H1 (cell line): Measurements from ENCODE around the gene CHST13. TPM values are rescaled to one million over a fixed set of nuclear protein-coding genes. Genes with fewer than 3 reads are reported as not detected.

Experiments used
- CTCF ChIA-PET: fragments of 300-600 bp; sonication (Branson Sonifier 250); formaldehyde crosslinking; loops from one replicate; lab custom pipeline; 2021; ENCODE audit not compliant: partially characterized antibody; lab: Charles Lee
- POLR2A ChIA-PET: fragments of 300-600 bp; sonication (Branson Sonifier 250); formaldehyde crosslinking; loops from one replicate; lab custom pipeline; 2021; ENCODE audit warnings: inconsistent platforms; ENCODE audit not compliant: partially characterized antibody; lab: Charles Lee
- DNase-seq, 2 experiments: peaks; one replicate each; pipeline versions ENCODE4 v3.0.0 to v3.0.0-alpha.2; 2010 to 2022; ENCODE audit warnings: low spot score in 2 of 2, low read depth in 1 of 2, mixed read lengths in 1 of 2
- FAIRE-seq: peaks from 2 replicates; lab custom pipeline; 2011; peaks lifted over from hg19 to GRCh38; lab: Jason Lieb, UNC
- H2AFZ ChIP-seq: 2 replicates; pipeline ENCODE4 v1.8.1; 2012; ENCODE audit warnings: low read length, inconsistent platforms
- H2AK5ac ChIP-seq: 2 replicates; pipeline ENCODE4 v1.6.1; 2013; ENCODE audit warnings: low read depth, low read length
- H2BK120ac ChIP-seq: replicated peaks from 2 replicates; pipeline ENCODE3; 2013; ENCODE audit warnings: low read depth, low read length, inconsistent platforms
- H2BK12ac ChIP-seq: 2 replicates; pipeline ENCODE4 v1.6.1; 2013; ENCODE audit warnings: low read depth, low read length
- H2BK15ac ChIP-seq: 2 replicates; pipeline ENCODE4 v1.6.1; 2013; ENCODE audit warnings: low read length
- H2BK20ac ChIP-seq: 2 replicates; pipeline ENCODE4 v1.6.1; 2013; ENCODE audit warnings: low read length
- H2BK5ac ChIP-seq: 2 replicates; pipeline ENCODE4 v1.6.1; 2013; ENCODE audit warnings: low read depth, low read length
- H3K14ac ChIP-seq: 2 replicates; pipeline ENCODE4 v1.6.1; 2013; ENCODE audit warnings: inconsistent platforms; ENCODE audit not compliant: insufficient read length
- H3K18ac ChIP-seq: 2 replicates; pipeline ENCODE4 v1.6.1; 2013; ENCODE audit warnings: low read length; ENCODE audit errors: extremely low read depth
- H3K23ac ChIP-seq: 2 replicates; pipeline ENCODE4 v1.6.1; 2013; ENCODE audit warnings: inconsistent platforms; ENCODE audit not compliant: insufficient read length
- H3K23me2 ChIP-seq: 2 replicates; pipeline ENCODE4 v1.6.1; 2013; ENCODE audit warnings: low read depth, low read length
- H3K27ac ChIP-seq: 2 replicates; pipeline ENCODE4 v1.6.1; 2011; ENCODE audit warnings: low read depth, low read length, inconsistent platforms
- H3K27me3 ChIP-seq, 4 experiments: replicated peaks in 1 of 4; 1 replicate in 1 of 4; 2 replicates in 3 of 4; pipeline versions ENCODE4 v1.6.1 to v1.8.1; 2011 to 2013; ENCODE audit warnings: low read length in 3 of 4, mild to moderate bottlenecking in 3 of 4, inconsistent platforms in 2 of 4, mixed read lengths in 2 of 4, moderate library complexity in 1 of 4; ENCODE audit not compliant: control insufficient read depth in 3 of 4, insufficient read depth in 3 of 4; ENCODE audit errors: extremely low read depth in 1 of 4
- H3K36me3 ChIP-seq, 4 experiments: 2 replicates each; pipeline versions ENCODE4 v1.6.1 to v1.8.1; 2011 to 2013; ENCODE audit warnings: mild to moderate bottlenecking in 4 of 4, low read length in 3 of 4, moderate library complexity in 2 of 4, control low read depth in 1 of 4, inconsistent platforms in 1 of 4; ENCODE audit not compliant: insufficient read depth in 4 of 4, control insufficient read depth in 2 of 4
- H3K4ac ChIP-seq: replicated peaks from 2 replicates; pipeline ENCODE3; 2013; ENCODE audit warnings: low read length, low read depth, mixed read lengths, inconsistent platforms; ENCODE audit not compliant: insufficient read length
- H3K4me1 ChIP-seq, 4 experiments: replicated peaks in 1 of 4; 1 replicate in 1 of 4; 2 replicates in 3 of 4; pipeline versions ENCODE4 v1.6.1 to v1.8.1; 2011 to 2013; ENCODE audit warnings: low read length in 3 of 4, inconsistent platforms in 2 of 4, mixed read lengths in 1 of 4; ENCODE audit not compliant: insufficient read depth in 4 of 4, control insufficient read depth in 3 of 4
- H3K4me2 ChIP-seq, 2 experiments: 2 replicates each; pipeline versions ENCODE4 v1.6.1 to v1.8.1; 2011 to 2013; ENCODE audit warnings: low read depth in 2 of 2, low read length in 2 of 2, control low read depth in 1 of 2, inconsistent platforms in 1 of 2, mild to moderate bottlenecking in 1 of 2; ENCODE audit not compliant: insufficient read depth in 1 of 2
- H3K4me3 ChIP-seq, 4 experiments: fragments of 200-600, 300-600 bp in 1 of 4; sonication (generic), shearing (Covaris generic), sonication (Bioruptor Twin) in 1 of 4; 2 replicates each; pipeline versions ENCODE4 v1.5.1 to v1.8.1; 2011 to 2016; ENCODE audit warnings: low read length in 4 of 4, low read depth in 3 of 4, control low read depth in 2 of 4, inconsistent platforms in 2 of 4, mild to moderate bottlenecking in 2 of 4, mixed read lengths in 1 of 4, moderate library complexity in 1 of 4; ENCODE audit not compliant: insufficient read depth in 2 of 4; ENCODE audit errors: extremely low read depth in 1 of 4
- H3K56ac ChIP-seq: replicated peaks from 2 replicates; pipeline ENCODE3; 2013; ENCODE audit warnings: low read depth, mild to moderate bottlenecking, mixed read lengths, low read length, inconsistent platforms; ENCODE audit not compliant: insufficient read length
- H3K79me1 ChIP-seq: 2 replicates; pipeline ENCODE4 v1.6.1; 2013; ENCODE audit warnings: low read depth, low read length, control low read depth
- H3K79me2 ChIP-seq, 2 experiments: 2 replicates each; pipeline versions ENCODE4 v1.6.1 to v1.8.1; 2012 to 2013; ENCODE audit warnings: low read length in 2 of 2, mild to moderate bottlenecking in 2 of 2, inconsistent platforms in 1 of 2; ENCODE audit not compliant: insufficient read depth in 2 of 2, control insufficient read depth in 1 of 2
- H3K9ac ChIP-seq, 4 experiments: replicated peaks in 1 of 4; 1 replicate in 1 of 4; 2 replicates in 3 of 4; pipeline versions ENCODE4 v1.6.1 to v1.8.1; 2011 to 2013; ENCODE audit warnings: low read depth in 3 of 4, low read length in 3 of 4, control low read depth in 2 of 4, mild to moderate bottlenecking in 2 of 4, moderate library complexity in 2 of 4, inconsistent platforms in 1 of 4; ENCODE audit errors: extremely low read depth in 1 of 4
- H3K9me3 ChIP-seq, 2 experiments: 2 replicates each; pipeline versions ENCODE4 v1.6.1 to v1.8.1; 2012 to 2013; ENCODE audit warnings: mild to moderate bottlenecking in 2 of 2, moderate library complexity in 2 of 2, control low read depth in 1 of 2, inconsistent platforms in 1 of 2, low read depth in 1 of 2, low read length in 1 of 2, mixed read lengths in 1 of 2; ENCODE audit not compliant: insufficient read depth in 2 of 2
- H4K20me1 ChIP-seq, 2 experiments: replicated peaks in 1 of 2; 2 replicates each; pipeline versions ENCODE3 to v1.8.1; 2011 to 2013; ENCODE audit warnings: inconsistent platforms in 2 of 2, low read length in 2 of 2, mild to moderate bottlenecking in 1 of 2; ENCODE audit not compliant: insufficient read depth in 2 of 2, control insufficient read depth in 1 of 2
- H4K5ac ChIP-seq: 2 replicates; pipeline ENCODE4 v1.6.1; 2013; ENCODE audit warnings: low read length, low read depth, mixed read lengths, inconsistent platforms; ENCODE audit not compliant: insufficient read length
- H4K8ac ChIP-seq: 2 replicates; pipeline ENCODE4 v1.8.0; 2013; ENCODE audit warnings: mild to moderate bottlenecking, moderate library complexity, low read length, inconsistent platforms; ENCODE audit not compliant: insufficient read depth; ENCODE audit errors: extremely low read depth
- H4K91ac ChIP-seq: replicated peaks from 2 replicates; pipeline ENCODE3; 2013; ENCODE audit warnings: low read length, mixed read lengths, inconsistent platforms; ENCODE audit not compliant: insufficient read length
- CBX8 ChIP-seq: fragments of 300-800, 300-1000 bp; sonication (generic); IDR thresholded peaks from 2 replicates; pipeline ENCODE4 v1.7.1; 2016; ENCODE audit warnings: low read depth, low read length, borderline replicate concordance
- CREB1 ChIP-seq: IDR thresholded peaks from 2 replicates; pipeline ENCODE4 v1.6.1; 2012; ENCODE audit warnings: inconsistent platforms
- EZH2 ChIP-seq: fragments of 200-600 bp; sonication (generic); IDR thresholded peaks from 2 replicates; pipeline ENCODE4 v1.7.1; 2012; ENCODE audit warnings: low read depth, mild to moderate bottlenecking, moderate library complexity, low read length, inconsistent platforms; ENCODE audit not compliant: severe bottlenecking
- TAF7 ChIP-seq: optimal IDR thresholded peaks from 2 replicates; pipeline ENCODE3; 2011; ENCODE audit warnings: low read depth, mild to moderate bottlenecking, inconsistent platforms, low read length, moderate library complexity, borderline replicate concordance
- WGBS, 2 experiments: shearing (Covaris generic) in 1 of 2; methylation state at CpG; one replicate each; pipeline versions ENCODE4 v1.1.6 to v1.1.7; 2013 to 2015; ENCODE audit warnings: low lambda C conversion rate in 2 of 2, mixed read lengths in 2 of 2, inconsistent platforms in 1 of 2, low coverage in 1 of 2, missing lambda C conversion rate in 1 of 2; ENCODE audit not compliant: insufficient replicate concordance in 2 of 2, insufficient coverage in 1 of 2, insufficient read length in 1 of 2; ENCODE audit errors: extremely low coverage in 1 of 2, missing lambda C conversion rate in 1 of 2; 5-methylcytosine and 5-hydroxymethylcytosine counted together
- polyA plus RNA-seq, 7 experiments: library from polyadenylated mRNA; depleted of rRNA in 3 of 7; stranded (reverse) in 5 of 7; unstranded in 2 of 7; fragments of >200 nt in 5 of 7; fragments of 200-250 nt in 2 of 7; gene quantifications; 1 replicate in 5 of 7; 2 replicates in 1 of 7; 4 replicates in 1 of 7; pipeline versions ENCODE4 v1.2.1 to v1.2.3, GENCODE V29; 2011 to 2013; ENCODE audit warnings: missing spikeins in 2 of 7, mixed read lengths in 2 of 7
- total RNA-seq: library from RNA; stranded (reverse); fragmentation: NEBNext Ultra II Directional; extraction: Animal tissue kit (Norgen Biotek cat#: 25700); gene quantifications from 2 replicates; pipeline ENCODE4 v1.2.1, GENCODE V29; 2021

CHST13 gene
- total and polyA plus RNA-seq, 2 of the 8 experiments (the other 6 are each of a cell fraction or from before 2014, with no cell fraction given): 5.4 to 11.7 TPM

- no peak overlapping the region for H2AFZ ChIP-seq
- H2BK15ac ChIP-seq: no peak overlapping the region
- no peak overlapping the region for H3K56ac ChIP-seq
- no peak overlapping the region for H3K9ac ChIP-seq
- no peaks in the 10 kb centered on the region for H3K36me3 ChIP-seq
- DNase-seq (no peak), FAIRE-seq (no peak)
- H4K91ac ChIP-seq: peak overlapping the region; percentile 92
- H3K18ac ChIP-seq: peak overlapping the region; percentile 48
- peak overlapping the region; percentile 50 for H2BK120ac ChIP-seq
- peak overlapping the region; percentile 97; the same call in 1 of the 2 replicates for H2BK12ac ChIP-seq
- H3K4me3 ChIP-seq: no peak overlapping the region
- ChIA-PET CTCF (interaction anchor here (1.0 to 5.7 kb wide), 7 partner anchors 8 to 172 kb away, joined by 3 to 49 read pairs (median 5); no protein-coding TSS in a partner anchor), POLR2A (interaction anchor here (4.6 kb wide), 1 partner anchor 11 kb away, joined by 23 read pairs; the partner anchor contains the start of gene ZXDC)
- no peaks in the 10 kb centered on the region for H3K9me3 ChIP-seq
- no peaks in the 10 kb centered on the region for H3K79me1 ChIP-seq
- H3K23me2 ChIP-seq: 0 out of 2 replicates have a peak, but pooled peaks cover 1% of the 10 kb centered on the region
- 94% methylated on average over 14 of the region's 14 CpGs; no CpG with 5 or more reads in 1 of the 2 experiments for WGBS, 2 experiments
- H2AK5ac ChIP-seq: peak overlapping the region; percentile 45; the same call in 1 of the 2 replicates
- H3K79me2 ChIP-seq: no peaks in the 10 kb centered on the region
- H3K4me2 ChIP-seq: no peak overlapping the region
- no peak overlapping the region for H3K27ac ChIP-seq
- peak overlapping the region; percentile 21 for H3K4ac ChIP-seq
- H3K27me3 ChIP-seq: 0 out of 7 replicates have a peak, but pooled peaks cover 0 to 2% (median 0%) of the 10 kb centered on the region in 4 experiments
- H3K23ac ChIP-seq: no peak overlapping the region
- no peak overlapping the region for H3K14ac ChIP-seq
- no peak for TF ChIP-seq CREB1
- TF ChIP-seq TAF7: no peak
- TF ChIP-seq CBX8: no peak
- no peak for TF ChIP-seq EZH2
- H4K5ac ChIP-seq: no peak overlapping the region
- peak overlapping the region; percentile 87; the same call in 1 of the 2 replicates for H2BK5ac ChIP-seq
- H2BK20ac ChIP-seq: peak overlapping the region; percentile 90; the same call in 1 of the 2 replicates
- H4K8ac ChIP-seq: no peak overlapping the region
- peaks cover 0 to 22% (median 12%) of the 10 kb centered on the region in 4 experiments; a peak in 6 of 7 replicates for H3K4me1 ChIP-seq
- no peaks in the 10 kb centered on the region for H4K20me1 ChIP-seq
These were observed 37.6 kb upstream of the CHST13 start for GRCh38 chr3:126486360-126486847.
